GM18861 (cell line): ENCODE data around the gene LRRC71.
"Not testable (repeated sequence)": the region's sequence is repeated elsewhere in the genome, so short reads cannot be mapped to it uniquely, and the experiment has no call there.

Source experiments
- ATAC-seq: cut with Tn5 transposase; IDR thresholded peaks from one replicate; pipeline ENCODE4 v1.9.1; 2021; ENCODE audit not compliant: unreplicated experiment

Gene LRRC71

GRCh38 chr1:156926695-156927094 is 6.3 kb downstream of the LRRC71 start:
- not testable (repeated sequence) for ATAC-seq

- no peak for ATAC-seq
Measured at GRCh38 chr1:156927215-156928042, 7.0 kb downstream of the LRRC71 start.

GRCh38 chr1:156928043-156928602 is 7.7 kb downstream of the LRRC71 start:
- no peak for ATAC-seq

GRCh38 chr1:156929596-156930238 is 9.3 kb downstream of the LRRC71 start:
- no peak for ATAC-seq

GRCh38 chr1:156930483-156930882 is 10.1 kb downstream of the LRRC71 start:
- no peak for ATAC-seq

GRCh38 chr1:156931211-156931952 is 10.9 kb downstream of the LRRC71 start:
- ATAC-seq, result no peak

GRCh38 chr1:156931974-156932710 is 11.7 kb downstream of the LRRC71 start:
- no peak for ATAC-seq

- no peak for ATAC-seq
Measured at GRCh38 chr1:156933136-156933535, 12.7 kb downstream of the LRRC71 start.

- ATAC-seq, result no peak
Measured at GRCh38 chr1:156935505-156936128, 15.2 kb downstream of the LRRC71 start.

GRCh38 chr1:156936191-156936590 is 15.8 kb downstream of the LRRC71 start:
- no peak for ATAC-seq

- ATAC-seq, result no peak
Measured at GRCh38 chr1:156936721-156937220, 16.3 kb downstream of the LRRC71 start.

- no peak for ATAC-seq
Measured at GRCh38 chr1:156937883-156938282, 17.5 kb downstream of the LRRC71 start.

- ATAC-seq, result no peak
Measured at GRCh38 chr1:156938813-156939212, 18.4 kb downstream of the LRRC71 start.

GRCh38 chr1:156939786-156940334 is 19.4 kb downstream of the LRRC71 start:
- ATAC-seq, result no peak

- no peak for ATAC-seq
Measured at GRCh38 chr1:156941675-156942074, 21.2 kb downstream of the LRRC71 start.

GRCh38 chr1:156942176-156942575 is 21.7 kb downstream of the LRRC71 start:
- ATAC-seq, result no peak

- ATAC-seq, result no peak
Measured at GRCh38 chr1:156942576-156942975, 22.1 kb downstream of the LRRC71 start.

- no peak for ATAC-seq
Measured at GRCh38 chr1:156943756-156944155, 23.3 kb downstream of the LRRC71 start.

GRCh38 chr1:156944268-156944667 is 23.8 kb downstream of the LRRC71 start:
- no peak for ATAC-seq

GRCh38 chr1:156944848-156945247 is 24.4 kb downstream of the LRRC71 start:
- ATAC-seq, result no peak
